ENCODE data around the gene SCN9A. TPM values are rescaled to one million over a fixed set of nuclear protein-coding genes. Genes with fewer than 3 reads are reported as not detected.

Gene SCN9A
- total and polyA plus RNA-seq, 8 donors, result 11.8 to 18.4 (median 13.0) TPM

GRCh38 chr2:166197446-166197845, 178.3 kb downstream of the SCN9A start:
- Histone ChIP-seq H3K4me1 (no peaks in the 10 kb centered on the region), H3K4me3 (no peak overlapping the region), H3K27ac (no peak overlapping the region), H3K9me3 (no peaks in the 10 kb centered on the region), H3K36me3 (peaks cover 0 to 5% of the 10 kb centered on the region in 2 donors), H3K27me3 (no peaks in the 10 kb centered on the region)
- no peak for ATAC-seq
- DNase-seq, result peak in 1 of 4 donors; percentile 3
- intact Hi-C loops (cut with DNase I), result no loop called here
- no peak for TF ChIP-seq CTCF (IDR thresholded peaks at IDR 0.05)

- DNase-seq, result no peak
- Histone ChIP-seq H3K36me3 (no peaks in the 10 kb centered on the region), H3K4me3 (no peak overlapping the region), H3K27ac (no peak overlapping the region), H3K27me3 (no peaks in the 10 kb centered on the region), H3K4me1 (no peaks in the 10 kb centered on the region), H3K9me3 (no peaks in the 10 kb centered on the region)
- no peak for TF ChIP-seq CTCF (IDR thresholded peaks at IDR 0.05)
- intact Hi-C loops (cut with DNase I), result no loop called here
- ATAC-seq, result no peak
These were observed 182.3 kb downstream of the SCN9A start for GRCh38 chr2:166193407-166193806.

- intact Hi-C loops (cut with DNase I), result no loop called here
- H3K4me1 ChIP-seq, result no peaks in the 10 kb centered on the region
- H3K27me3 ChIP-seq, result no peaks in the 10 kb centered on the region
- H3K27ac ChIP-seq, result no peak overlapping the region
- ATAC-seq (no peak), DNase-seq (no peak)
- H3K36me3 ChIP-seq, result no peaks in the 10 kb centered on the region
- no peaks in the 10 kb centered on the region for H3K9me3 ChIP-seq
- no peak for TF ChIP-seq CTCF (IDR thresholded peaks at IDR 0.05)
- no peak overlapping the region for H3K4me3 ChIP-seq
These were observed 187.7 kb downstream of the SCN9A start for GRCh38 chr2:166188084-166188483.

- Histone ChIP-seq H3K4me1 (no peaks in the 10 kb centered on the region), H3K4me3 (no peak overlapping the region), H3K27ac (no peak overlapping the region), H3K36me3 (no peaks in the 10 kb centered on the region), H3K9me3 (no peaks in the 10 kb centered on the region), H3K27me3 (no peaks in the 10 kb centered on the region)
- intact Hi-C loops (cut with DNase I), result no loop called here
- TF ChIP-seq CTCF (IDR thresholded peaks at IDR 0.05), result no peak
- ATAC-seq (no peak), DNase-seq (no peak)
These were observed 191.0 kb downstream of the SCN9A start for GRCh38 chr2:166184789-166185188.

- H3K36me3 ChIP-seq, result no peaks in the 10 kb centered on the region
- no peak overlapping the region for H3K4me3 ChIP-seq
- ATAC-seq (no peak), DNase-seq (no peak)
- TF ChIP-seq CTCF (IDR thresholded peaks at IDR 0.05), result no peak
- intact Hi-C loops (cut with DNase I), result no loop called here
- no peaks in the 10 kb centered on the region for H3K27me3 ChIP-seq
- no peaks in the 10 kb centered on the region for H3K9me3 ChIP-seq
- H3K27ac ChIP-seq, result no peak overlapping the region
- H3K4me1 ChIP-seq, result no peaks in the 10 kb centered on the region
These were observed 194.0 kb downstream of the SCN9A start for GRCh38 chr2:166181813-166182154.
